ENCODE results near the gene HS6ST2.

HS6ST2 gene

GRCh38 chrX:132665676-132666075 is 292.8 kb downstream of the HS6ST2 start:
- DNase-seq: no peak

GRCh38 chrX:132664273-132664672 is 294.2 kb downstream of the HS6ST2 start:
- no peak for DNase-seq
- no peak overlapping the region for H3K4me3 ChIP-seq (ENCODE audit: low read depth, low read length)
- no peak for TF ChIP-seq CTCF (IDR thresholded peaks at IDR 0.05; ENCODE audit: low read depth, low read length)
- no peak overlapping the region for H3K27ac ChIP-seq
- no peaks in the 10 kb centered on the region for H3K9me3 ChIP-seq (ENCODE audit: severe bottlenecking)
- H3K27me3 ChIP-seq (ENCODE audit: insufficient read depth, low read depth, severe bottlenecking): peaks cover 62% of the 10 kb centered on the region
- no peaks in the 10 kb centered on the region for H3K36me3 ChIP-seq

More at GRCh38 chrX:132665676-132666075, 292.8 kb downstream of the HS6ST2 start:
- TF ChIP-seq CTCF (IDR thresholded peaks at IDR 0.05; ENCODE audit: low read depth, low read length): no peak
- no peak overlapping the region for H3K27ac ChIP-seq
- no peaks in the 10 kb centered on the region for H3K36me3 ChIP-seq
- peaks cover 59% of the 10 kb centered on the region for H3K27me3 ChIP-seq (ENCODE audit: insufficient read depth, low read depth, severe bottlenecking)
- H3K4me3 ChIP-seq (ENCODE audit: low read depth, low read length): no peak overlapping the region
- no peaks in the 10 kb centered on the region for H3K9me3 ChIP-seq (ENCODE audit: severe bottlenecking)

- Histone ChIP-seq H3K27me3 (ENCODE audit: insufficient read depth, low read depth, severe bottlenecking) (peaks cover 62% of the 10 kb centered on the region), H3K36me3 (no peaks in the 10 kb centered on the region), H3K27ac (no peak overlapping the region), H3K4me3 (ENCODE audit: low read depth, low read length) (no peak overlapping the region), H3K9me3 (ENCODE audit: severe bottlenecking) (no peaks in the 10 kb centered on the region)
- DNase-seq: no peak
- no peak for TF ChIP-seq CTCF (IDR thresholded peaks at IDR 0.05; ENCODE audit: low read depth, low read length)
These were observed 295.6 kb downstream of the HS6ST2 start for GRCh38 chrX:132662844-132663243.

GRCh38 chrX:132657876-132658275 is 300.6 kb downstream of the HS6ST2 start:
- H3K9me3 ChIP-seq (ENCODE audit: severe bottlenecking): no peaks in the 10 kb centered on the region
- no peak overlapping the region for H3K4me3 ChIP-seq (ENCODE audit: low read depth, low read length)
- no peak overlapping the region for H3K27ac ChIP-seq
- peaks cover 57% of the 10 kb centered on the region for H3K27me3 ChIP-seq (ENCODE audit: insufficient read depth, low read depth, severe bottlenecking)
- TF ChIP-seq CTCF (IDR thresholded peaks at IDR 0.05; ENCODE audit: low read depth, low read length): no peak
- H3K36me3 ChIP-seq: no peaks in the 10 kb centered on the region
- DNase-seq: no peak

- Histone ChIP-seq H3K9me3 (ENCODE audit: severe bottlenecking) (no peaks in the 10 kb centered on the region), H3K36me3 (no peaks in the 10 kb centered on the region), H3K27ac (no peak overlapping the region), H3K27me3 (ENCODE audit: insufficient read depth, low read depth, severe bottlenecking) (peaks cover 67% of the 10 kb centered on the region), H3K4me3 (ENCODE audit: low read depth, low read length) (no peak overlapping the region)
- TF ChIP-seq CTCF (IDR thresholded peaks at IDR 0.05; ENCODE audit: low read depth, low read length): no peak
- DNase-seq: no peak
These were observed 305.6 kb downstream of the HS6ST2 start for GRCh38 chrX:132652871-132653270.

- no peak overlapping the region for H3K4me3 ChIP-seq (ENCODE audit: low read depth, low read length)
These were observed 306.9 kb downstream of the HS6ST2 start for GRCh38 chrX:132651421-132652086.

More at GRCh38 chrX:132651421-132652086, 306.9 kb downstream of the HS6ST2 start:
- Histone ChIP-seq H3K27me3 (ENCODE audit: insufficient read depth, low read depth, severe bottlenecking) (peaks cover 62% of the 10 kb centered on the region), H3K9me3 (ENCODE audit: severe bottlenecking) (no peaks in the 10 kb centered on the region), H3K27ac (no peak overlapping the region), H3K36me3 (no peaks in the 10 kb centered on the region)
- no peak for TF ChIP-seq CTCF (IDR thresholded peaks at IDR 0.05; ENCODE audit: low read depth, low read length)
- DNase-seq: no peak
